HG02970 (cell line): ENCODE data around the gene CLMP.
"Not testable (repeated sequence)": the region's sequence is repeated elsewhere in the genome, so short reads cannot be mapped to it uniquely, and the experiment has no call there.

Experiments
- ATAC-seq: cut with Tn5 transposase; IDR thresholded peaks from one replicate; pipeline ENCODE4 v1.9.1; 2021; ENCODE audit warnings: mild to moderate bottlenecking, moderate library complexity, moderate number of reproducible peaks; ENCODE audit not compliant: unreplicated experiment, low FRiP score

The CLMP gene

GRCh38 chr11:123090168-123090567, 104.9 kb downstream of the CLMP start:
- ATAC-seq, result not testable (repeated sequence)

GRCh38 chr11:123088896-123089295, 106.2 kb downstream of the CLMP start:
- not testable (repeated sequence) for ATAC-seq

DNA sequence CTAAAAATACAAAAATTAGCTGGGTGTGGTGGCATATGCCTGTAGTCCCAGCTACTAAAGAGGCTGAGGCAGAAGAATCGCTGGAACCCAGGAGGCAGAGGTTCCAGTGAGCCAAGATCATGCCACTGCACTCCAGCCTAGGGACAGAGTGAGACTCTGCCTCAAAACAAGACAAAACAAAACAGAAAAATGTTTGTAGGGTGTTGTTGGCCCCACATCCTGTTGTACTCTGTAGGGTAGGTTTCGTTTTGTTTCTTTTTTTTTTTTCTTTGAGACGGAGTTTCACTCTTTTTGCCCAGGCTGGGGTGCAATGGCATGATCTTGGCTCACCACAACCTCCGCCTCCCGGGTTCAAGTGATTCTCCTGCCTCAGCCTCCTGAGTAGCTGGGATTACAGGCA, 107.4 kb downstream of the CLMP start:
- not testable (repeated sequence) for ATAC-seq

DNA sequence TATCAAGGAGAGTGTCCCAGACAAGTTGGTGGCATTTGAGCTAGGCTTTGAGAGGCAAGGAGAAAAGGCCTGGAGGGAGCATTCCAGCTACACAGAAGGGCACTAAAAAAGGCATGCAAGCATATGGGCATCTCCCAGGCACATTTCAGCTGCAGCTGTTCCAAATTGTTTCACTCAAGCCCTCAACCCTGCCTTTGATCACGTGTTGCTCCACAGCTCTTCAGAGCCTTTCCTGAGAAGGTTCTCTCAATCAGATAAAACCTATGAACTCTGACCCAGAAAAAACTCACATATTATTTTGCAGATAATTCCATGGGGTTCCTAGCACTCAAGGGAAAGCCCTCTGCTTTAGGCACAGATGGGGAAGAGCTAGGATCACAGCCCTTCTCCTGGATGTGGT, 108.7 kb downstream of the CLMP start:
- ATAC-seq, result no peak

DNA sequence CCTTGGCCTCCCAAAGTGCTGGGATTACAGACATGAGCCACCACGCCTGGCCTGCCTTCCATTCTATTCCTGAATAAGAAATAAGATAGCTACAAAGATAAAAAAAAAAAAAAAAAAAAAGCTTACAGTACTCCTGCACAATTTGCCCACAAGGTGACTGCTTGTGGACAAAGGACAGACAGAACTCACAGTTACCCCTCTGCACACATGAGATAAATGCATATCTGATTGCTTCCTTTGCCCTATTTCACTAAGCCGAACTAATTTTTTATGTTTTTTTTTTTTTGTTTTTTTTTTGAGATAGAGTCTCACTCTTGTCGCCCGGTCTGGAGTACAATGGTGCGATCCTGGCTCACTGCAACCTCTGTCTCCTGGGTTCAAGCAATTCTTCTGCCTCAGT, 109.6 kb downstream of the CLMP start:
- ATAC-seq, result no peak

DNA sequence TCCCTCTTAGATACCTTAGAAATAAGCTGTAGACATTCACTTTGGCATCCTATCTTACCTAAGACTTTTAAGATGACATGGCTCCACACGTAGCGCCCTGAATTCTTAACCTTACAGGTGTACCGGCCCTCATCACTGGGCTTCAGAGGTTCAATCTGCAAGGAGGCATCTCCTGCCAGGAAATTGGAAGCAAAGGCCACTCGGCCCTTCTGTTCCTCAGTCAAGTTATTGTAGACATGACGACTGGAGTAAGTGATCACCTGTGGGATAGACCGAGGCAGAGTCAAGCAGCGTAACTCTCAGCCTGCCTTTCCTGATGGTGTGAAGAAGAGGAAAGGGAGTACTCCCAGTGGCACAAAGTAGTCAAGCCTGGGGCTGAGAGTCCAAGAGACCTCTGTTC, 110.6 kb downstream of the CLMP start:
- ATAC-seq, result no peak

- no peak for ATAC-seq
Observed at GRCh38 chr11:123083623-123084029, 111.4 kb downstream of the CLMP start.

DNA sequence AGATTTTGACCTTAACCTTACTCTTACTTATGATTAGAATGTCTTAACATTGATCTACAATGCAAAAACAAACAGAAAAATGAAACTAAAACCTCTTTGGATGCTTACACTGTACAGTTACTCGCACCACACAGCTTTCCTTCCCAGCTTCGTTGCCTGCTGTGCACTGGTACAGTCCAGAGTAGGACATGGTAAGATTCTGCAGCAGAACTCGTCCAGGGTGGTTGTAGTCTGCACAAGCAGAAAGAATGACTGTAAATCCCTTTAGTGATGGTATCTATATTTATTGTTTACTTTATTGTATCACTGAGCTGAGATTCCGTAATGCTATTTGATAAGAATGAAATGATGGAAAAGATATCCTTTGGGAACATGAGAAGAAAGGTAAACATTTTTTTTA, 112.1 kb downstream of the CLMP start:
- no peak for ATAC-seq

- no peak for ATAC-seq
Observed at GRCh38 chr11:123080015-123080414, 115.0 kb downstream of the CLMP start.

DNA sequence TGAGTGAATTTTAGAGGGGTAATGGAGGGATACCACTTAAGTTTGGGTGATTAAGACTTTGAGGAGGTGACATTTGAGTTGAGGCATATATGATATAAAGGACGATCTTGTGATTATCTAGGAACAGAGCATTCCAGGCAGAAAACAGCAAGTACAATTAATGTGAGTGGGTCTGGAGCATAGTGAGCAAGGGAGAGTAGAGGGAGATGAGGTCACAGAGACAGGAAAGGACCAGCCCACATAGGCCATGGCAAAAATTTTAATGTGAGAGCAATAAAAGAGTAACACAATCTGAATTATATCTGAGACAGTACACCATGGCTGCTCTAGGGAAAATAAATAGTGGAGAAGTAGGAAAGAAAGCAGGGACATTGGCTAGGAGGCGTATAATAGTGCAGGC, 118.6 kb downstream of the CLMP start:
- no peak for ATAC-seq

DNA sequence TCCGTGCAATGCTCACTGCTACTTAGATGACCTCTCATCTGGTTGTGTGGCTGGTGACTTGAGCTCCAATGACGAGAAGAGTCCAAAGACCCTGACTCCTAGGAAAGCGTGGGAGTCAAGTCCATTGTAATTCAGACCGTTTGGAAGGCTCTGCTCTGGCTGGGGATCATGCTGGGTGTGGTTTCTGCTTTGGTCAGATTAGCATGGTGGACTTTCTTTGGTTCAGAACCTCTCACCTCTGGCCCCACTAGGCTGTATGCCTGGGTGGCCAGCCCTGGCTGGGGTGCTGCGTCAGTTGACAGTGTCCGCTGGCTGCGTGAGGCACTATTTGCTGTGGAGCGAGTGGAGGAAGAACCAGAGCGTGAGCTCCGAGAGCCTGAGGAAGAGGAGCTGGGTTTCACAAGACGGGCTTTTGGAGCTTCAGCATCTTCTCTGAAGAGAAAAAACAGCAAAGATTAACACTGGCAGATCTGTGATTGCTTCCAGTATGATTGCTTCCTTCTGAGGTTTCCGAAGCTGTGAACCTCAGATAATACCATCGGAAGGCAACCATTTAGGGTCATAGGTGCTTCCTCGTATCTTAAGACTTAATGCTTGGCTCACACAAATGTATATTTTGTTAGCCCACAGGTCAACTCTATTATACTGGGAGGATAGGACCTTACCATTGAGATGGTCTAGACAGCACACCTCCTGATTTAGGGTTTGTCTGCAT, 121.5 kb downstream of the CLMP start:
- ATAC-seq, result no peak

DNA sequence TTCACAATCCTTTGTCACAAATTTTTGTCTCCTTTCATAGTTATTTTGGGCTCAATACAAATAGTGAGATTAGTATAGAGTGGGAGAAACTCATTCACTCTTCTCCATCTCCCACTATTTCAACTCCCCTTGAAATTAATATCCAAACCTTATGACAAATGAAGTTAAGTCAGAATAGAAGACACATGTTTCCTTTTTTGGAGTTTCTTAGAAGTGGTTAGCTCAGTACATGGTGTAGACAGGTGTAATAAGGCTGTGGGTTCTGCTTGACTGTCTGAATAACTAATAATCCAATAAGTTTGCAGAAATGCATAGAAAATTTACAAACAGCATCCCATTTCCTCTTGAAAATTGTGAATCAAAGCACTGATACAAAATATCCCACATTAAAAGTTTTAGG, 122.3 kb downstream of the CLMP start:
- ATAC-seq, result no peak

GRCh38 chr11:123072332-123072761, 122.7 kb downstream of the CLMP start:
- ATAC-seq, result no peak

- ATAC-seq, result peak; percentile 41
Observed at GRCh38 chr11:123069908-123070821, 124.9 kb downstream of the CLMP start.

GRCh38 chr11:123065621-123066020, 129.4 kb downstream of the CLMP start:
- no peak for ATAC-seq

DNA sequence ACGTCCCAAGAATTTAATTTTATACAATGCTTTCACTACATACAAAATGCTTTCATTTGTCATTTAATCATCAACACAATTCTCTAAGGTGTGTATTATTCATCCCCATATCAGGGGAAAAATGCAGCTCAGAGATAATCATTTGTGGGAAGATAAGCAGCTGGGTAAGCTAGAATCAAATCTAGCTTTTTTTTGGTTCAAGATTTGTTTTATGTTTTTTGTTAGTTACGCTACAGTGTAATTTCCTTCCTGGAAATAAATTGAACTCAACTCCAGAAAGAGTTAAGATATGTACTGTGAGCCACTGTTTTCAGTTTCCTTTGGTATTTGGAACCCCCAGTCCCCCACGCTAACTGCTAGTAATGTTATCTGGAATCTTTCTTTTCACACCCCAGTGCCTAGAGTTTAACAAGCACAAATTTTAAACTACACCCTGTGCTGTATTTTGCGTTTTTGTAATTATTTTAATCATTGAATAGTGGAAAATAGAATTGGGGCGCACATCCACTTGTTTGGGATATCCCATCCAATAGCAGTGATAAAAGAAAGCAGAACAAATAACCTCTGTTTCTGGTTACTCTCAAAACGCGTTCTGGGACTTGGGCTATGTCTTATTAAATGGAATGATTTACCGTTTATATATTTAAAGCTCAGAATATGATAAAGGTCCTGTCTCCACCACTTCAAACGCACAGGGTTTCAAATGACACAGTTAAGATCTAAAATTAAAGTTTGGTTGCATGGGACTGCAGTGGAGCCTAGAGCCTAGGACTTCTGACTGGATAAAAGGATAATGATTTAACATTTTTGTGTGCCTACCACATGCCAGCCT, 131.0 kb downstream of the CLMP start:
- ATAC-seq, result no peak

DNA sequence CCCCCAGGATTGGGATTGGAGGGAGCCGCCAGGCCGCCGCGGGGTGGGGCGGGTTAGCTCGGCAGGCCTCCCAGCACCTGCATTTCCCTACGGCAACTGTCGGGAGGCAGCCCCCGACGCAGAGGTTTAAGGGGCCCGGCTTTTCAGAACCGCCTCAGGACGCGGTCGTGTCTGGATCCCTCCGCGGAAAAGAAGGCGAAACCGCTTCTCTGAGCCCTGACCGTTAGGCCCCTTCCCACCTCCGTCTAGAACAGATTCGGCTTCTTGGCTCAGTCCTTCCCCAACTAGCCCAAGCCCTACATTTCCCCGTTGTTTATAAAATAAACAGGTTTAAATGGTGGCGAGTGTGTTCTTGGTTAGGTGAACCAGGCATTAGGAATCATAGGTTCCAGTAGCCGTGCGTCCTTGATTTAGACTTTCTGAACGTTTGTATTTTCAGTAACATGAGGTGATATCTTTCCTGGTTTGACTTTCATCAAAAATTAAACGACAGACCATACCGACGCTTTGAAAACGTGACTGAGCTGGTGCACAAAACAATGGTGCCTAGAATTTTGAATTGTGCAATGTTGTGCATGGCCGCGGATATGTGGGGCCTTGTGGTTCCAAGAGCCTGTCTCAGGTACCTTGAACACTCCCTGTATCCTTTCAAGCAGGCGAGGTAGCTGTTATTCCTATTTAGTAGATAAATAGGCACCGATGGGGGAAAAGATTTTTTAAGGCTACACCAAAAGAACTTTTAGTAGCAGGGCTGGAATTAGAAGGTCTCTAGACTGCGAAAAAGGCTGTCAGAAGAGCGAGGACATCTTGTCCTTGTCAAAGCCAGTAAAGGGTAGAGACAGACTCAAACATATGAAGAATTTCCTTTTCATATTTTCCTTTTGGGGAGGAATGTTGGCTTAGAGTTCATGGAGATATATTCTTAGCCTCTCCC, 131.9 kb downstream of the CLMP start:
- no peak for ATAC-seq

- peak; percentile 84 for ATAC-seq
Observed at GRCh38 chr11:123062158-123062891, 132.7 kb downstream of the CLMP start.
